ENCODE results near the gene ABCA8. TPM values are rescaled to one million over a fixed set of nuclear protein-coding genes. Genes with fewer than 3 reads are reported as not detected.
"Not testable (repeated sequence)": the region's sequence is repeated elsewhere in the genome, so short reads cannot be mapped to it uniquely, and the experiment has no call there.

ABCA8 gene
- polyA plus RNA-seq, 3 donors, result not detected

GRCh38 chr17:68953340-68953997, 1.7 kb downstream of the ABCA8 start:
- no peak for DNase-seq
- Histone ChIP-seq H3K36me3 (replicated peaks in 1 of 2; ENCODE audit: control insufficient read depth in 1 of 2, insufficient read depth in 2 of 2, low read length in 2 of 2) (no peaks in the 10 kb centered on the region), H3K9me3 (replicated peaks in 1 of 2; ENCODE audit: control insufficient read depth in 1 of 2, insufficient read depth in 1 of 2, low read length in 2 of 2) (no peaks in the 10 kb centered on the region), H3K79me2 (ENCODE audit: insufficient read depth, low read length) (no peaks in the 10 kb centered on the region), H4K20me1 (ENCODE audit: insufficient read depth, low read length) (no peaks in the 10 kb centered on the region), H3K4me2 (replicated peaks; ENCODE audit: extremely low read depth, low read length, poor library complexity, severe bottlenecking) (no peak overlapping the region), H2AFZ (ENCODE audit: insufficient read depth, low read depth, low read length, poor library complexity, severe bottlenecking) (peak overlapping the region; percentile 46), H3K9ac (ENCODE audit: insufficient read depth, low read length, poor library complexity, severe bottlenecking) (no peak overlapping the region), H3K27me3 (ENCODE audit: control insufficient read depth in 2 of 2, insufficient read depth in 2 of 2, low read length in 2 of 2) (no peaks in the 10 kb centered on the region), H3K4me1 (ENCODE audit: control insufficient read depth in 1 of 2, insufficient read depth in 2 of 2, low read length in 2 of 2) (no peaks in the 10 kb centered on the region), H3K4me3 (replicated peaks in 1 of 3; ENCODE audit: low read depth in 2 of 3, low read length in 3 of 3) (no peak overlapping the region), H3K27ac (ENCODE audit: low read depth in 1 of 2, low read length in 2 of 2) (no peak overlapping the region)
- no CpG with 5 or more reads among the region's 4 CpGs for WGBS (ENCODE audit: insufficient coverage)
- Mint-ChIP-seq H3K4me3 (no peak overlapping the region), H3K4me1 (peaks cover 2% of the 10 kb centered on the region), H3K36me3 (no peaks in the 10 kb centered on the region), H3K27me3 (ENCODE audit: low read depth in 3 of 3) (peaks cover 0 to 3% (median 3%) of the 10 kb centered on the region in 3 donors), H3K27ac (no peak overlapping the region), H3K9me3 (peaks cover 0 to 2% (median 0%) of the 10 kb centered on the region in 7 donors)
- no peak for TF ChIP-seq CTCF (IDR thresholded peaks at IDR 0.05)
- intact Hi-C loops (cut with micrococcal nuclease), result no loop called here

GRCh38 chr17:68950725-68951124, 4.5 kb downstream of the ABCA8 start:
- peaks cover 2% of the 10 kb centered on the region for H3K4me1 Mint-ChIP-seq
- Histone ChIP-seq H3K27me3 (ENCODE audit: control insufficient read depth in 2 of 2, insufficient read depth in 2 of 2, low read length in 2 of 2) (no peaks in the 10 kb centered on the region), H3K9me3 (replicated peaks in 1 of 2; ENCODE audit: control insufficient read depth in 1 of 2, insufficient read depth in 1 of 2, low read length in 2 of 2) (no peaks in the 10 kb centered on the region), H3K27ac (ENCODE audit: low read depth in 1 of 2, low read length in 2 of 2) (no peak overlapping the region), H4K20me1 (ENCODE audit: insufficient read depth, low read length) (no peaks in the 10 kb centered on the region), H3K4me3 (replicated peaks in 1 of 3; ENCODE audit: low read depth in 2 of 3, low read length in 3 of 3) (no peak overlapping the region), H2AFZ (ENCODE audit: insufficient read depth, low read depth, low read length, poor library complexity, severe bottlenecking) (no peak overlapping the region), H3K4me2 (replicated peaks; ENCODE audit: extremely low read depth, low read length, poor library complexity, severe bottlenecking) (no peak overlapping the region), H3K79me2 (ENCODE audit: insufficient read depth, low read length) (no peaks in the 10 kb centered on the region), H3K36me3 (replicated peaks in 1 of 2; ENCODE audit: control insufficient read depth in 1 of 2, insufficient read depth in 2 of 2, low read length in 2 of 2) (no peaks in the 10 kb centered on the region), H3K4me1 (ENCODE audit: control insufficient read depth in 1 of 2, insufficient read depth in 2 of 2, low read length in 2 of 2) (no peaks in the 10 kb centered on the region), H3K9ac (ENCODE audit: insufficient read depth, low read length, poor library complexity, severe bottlenecking) (no peak overlapping the region)
- H3K27me3 Mint-ChIP-seq (ENCODE audit: low read depth in 3 of 3), result peaks cover 0 to 4% (median 3%) of the 10 kb centered on the region in 3 donors
- peaks cover 0 to 6% (median 2%) of the 10 kb centered on the region in 7 donors for H3K9me3 Mint-ChIP-seq
- intact Hi-C loops (cut with micrococcal nuclease), result no loop called here
- no peaks in the 10 kb centered on the region for H3K36me3 Mint-ChIP-seq
- TF ChIP-seq CTCF (IDR thresholded peaks at IDR 0.05), result no peak
- no peak overlapping the region for H3K4me3 Mint-ChIP-seq
- peak overlapping the region in 1 of 7 donors; percentile 8 for H3K27ac Mint-ChIP-seq
- WGBS (ENCODE audit: insufficient coverage), result no CpG with 5 or more reads among the region's 4 CpGs
- no peak for DNase-seq

GRCh38 chr17:68947868-68948267, 7.3 kb downstream of the ABCA8 start:
- DNase-seq; H3K4me3 ChIP-seq (replicated peaks in 1 of 3; ENCODE audit: low read depth in 2 of 3, low read length in 3 of 3); H3K36me3 Mint-ChIP-seq; H2AFZ ChIP-seq (ENCODE audit: insufficient read depth, low read depth, low read length, poor library complexity, severe bottlenecking); H3K4me1 ChIP-seq (ENCODE audit: control insufficient read depth in 1 of 2, insufficient read depth in 2 of 2, low read length in 2 of 2); H3K27me3 Mint-ChIP-seq (ENCODE audit: low read depth in 3 of 3); H3K9me3 ChIP-seq (replicated peaks in 1 of 2; ENCODE audit: control insufficient read depth in 1 of 2, insufficient read depth in 1 of 2, low read length in 2 of 2); H3K27ac Mint-ChIP-seq; H3K27me3 ChIP-seq (ENCODE audit: control insufficient read depth in 2 of 2, insufficient read depth in 2 of 2, low read length in 2 of 2); H3K4me2 ChIP-seq (replicated peaks; ENCODE audit: extremely low read depth, low read length, poor library complexity, severe bottlenecking); H3K4me3 Mint-ChIP-seq; H3K27ac ChIP-seq (ENCODE audit: low read depth in 1 of 2, low read length in 2 of 2); H4K20me1 ChIP-seq (ENCODE audit: insufficient read depth, low read length); H3K4me1 Mint-ChIP-seq; H3K9ac ChIP-seq (ENCODE audit: insufficient read depth, low read length, poor library complexity, severe bottlenecking); intact Hi-C loops (cut with micrococcal nuclease); H3K79me2 ChIP-seq (ENCODE audit: insufficient read depth, low read length); H3K36me3 ChIP-seq (replicated peaks in 1 of 2; ENCODE audit: control insufficient read depth in 1 of 2, insufficient read depth in 2 of 2, low read length in 2 of 2): not testable (repeated sequence)
- peaks cover 0 to 11% (median 4%) of the 10 kb centered on the region in 7 donors for H3K9me3 Mint-ChIP-seq
- no CpG with 5 or more reads among the region's 1 CpG for WGBS (ENCODE audit: insufficient coverage)
